IgD-negative memory B cell (primary cell): ENCODE data around the gene ELF2. TPM values are rescaled to one million over a fixed set of nuclear protein-coding genes. Genes with fewer than 3 reads are reported as not detected.
"Not testable (repeated sequence)": the region's sequence is repeated elsewhere in the genome, so short reads cannot be mapped to it uniquely, and the experiment has no call there.

ENCODE experiments used
- H3K27ac Mint-ChIP-seq, 3 donors: one replicate each; pipeline ENCODE4 v1.8.0; 2020 to 2022; ENCODE audit warnings: mild to moderate bottlenecking in 3 of 3, mixed read lengths in 3 of 3, moderate library complexity in 1 of 3
- H3K27me3 Mint-ChIP-seq: one replicate; pipeline ENCODE4 v1.8.0; 2021; ENCODE audit warnings: mixed read lengths
- H3K36me3 Mint-ChIP-seq: one replicate; pipeline ENCODE4 v1.8.0; 2020; ENCODE audit warnings: mild to moderate bottlenecking, mixed read lengths
- H3K4me1 Mint-ChIP-seq, 3 donors: one replicate each; pipeline ENCODE4 v1.8.0; 2020 to 2022; ENCODE audit warnings: mixed read lengths in 3 of 3, mild to moderate bottlenecking in 1 of 3
- H3K4me3 Mint-ChIP-seq, 4 donors: one replicate each; pipeline ENCODE4 v1.8.0; 2020 to 2022; ENCODE audit warnings: mild to moderate bottlenecking in 4 of 4, mixed read lengths in 4 of 4, moderate library complexity in 3 of 4
- H3K9me3 Mint-ChIP-seq, 3 donors: one replicate each; pipeline ENCODE4 v1.8.0; 2020 to 2021; ENCODE audit warnings: mixed read lengths in 3 of 3, mild to moderate bottlenecking in 1 of 3
- polyA plus RNA-seq: library from polyadenylated mRNA; unstranded; fragments of 300-500 nt; fragmentation: Illumina TruSeq; gene quantifications from one replicate; pipeline ENCODE4 v1.2.3, GENCODE V29; 2021

The ELF2 gene
- polyA plus RNA-seq, 1 donor from 2014 or later = 33.7 TPM

DNA sequence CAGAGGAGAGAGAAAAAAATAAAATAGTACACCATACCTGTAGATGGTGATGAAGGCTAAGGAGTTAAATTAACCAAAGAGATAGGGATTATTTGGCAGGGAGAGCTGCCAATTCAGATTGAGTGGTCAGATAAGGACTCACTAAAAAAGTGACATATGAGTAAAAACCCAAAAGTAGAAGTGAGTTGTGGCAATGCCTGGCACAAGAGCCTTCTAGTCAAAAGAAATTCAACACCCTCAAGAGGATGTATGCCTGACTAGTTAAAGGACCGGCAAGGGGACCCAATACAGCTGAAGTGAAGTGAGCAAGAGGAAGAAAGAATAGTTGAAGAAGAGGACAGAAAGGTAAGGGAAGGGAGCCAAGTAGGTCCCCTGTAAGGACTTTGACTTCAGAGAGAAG lies 34.9 kb downstream of the ELF2 start:
- peak overlapping the region in 1 of 3 donors; percentile 8 for H3K27ac Mint-ChIP-seq

DNA sequence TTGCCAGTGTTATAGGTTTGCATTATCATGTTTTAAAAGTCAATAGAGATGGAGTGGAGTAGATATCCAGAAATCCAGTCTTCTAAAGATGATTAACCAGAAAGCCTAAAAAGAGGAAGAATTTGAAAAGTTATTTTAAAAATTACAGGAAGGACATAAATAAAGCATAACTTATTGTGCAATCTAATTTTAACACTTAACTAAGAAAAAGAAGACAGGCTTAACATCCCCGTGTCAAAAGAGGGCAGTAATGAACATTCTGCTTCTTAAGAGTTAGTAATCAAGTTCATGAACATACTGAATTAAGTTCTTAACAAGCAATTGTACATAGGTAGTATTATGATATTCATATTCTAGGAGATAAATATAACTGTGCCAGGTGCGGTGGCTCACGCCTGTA lies 39.3 kb downstream of the ELF2 start:
- H3K9me3 Mint-ChIP-seq = no peaks in the 10 kb centered on the region
- no peaks in the 10 kb centered on the region for H3K27me3 Mint-ChIP-seq
- H3K4me3 Mint-ChIP-seq = no peak overlapping the region
- peaks cover 12 to 14% (median 13%) of the 10 kb centered on the region in 3 donors for H3K4me1 Mint-ChIP-seq
- H3K27ac Mint-ChIP-seq = no peak overlapping the region
- no peaks in the 10 kb centered on the region for H3K36me3 Mint-ChIP-seq

More for the DNA sequence above, 34.9 kb downstream of the ELF2 start:
- Mint-ChIP-seq H3K27me3 (no peaks in the 10 kb centered on the region), H3K9me3 (peaks cover 0 to 12% (median 5%) of the 10 kb centered on the region in 3 donors), H3K4me1 (peaks cover 12 to 26% (median 21%) of the 10 kb centered on the region in 3 donors), H3K4me3 (peak overlapping the region in 2 of 4 donors; percentile 51 to 81), H3K36me3 (peaks cover 2% of the 10 kb centered on the region)

DNA sequence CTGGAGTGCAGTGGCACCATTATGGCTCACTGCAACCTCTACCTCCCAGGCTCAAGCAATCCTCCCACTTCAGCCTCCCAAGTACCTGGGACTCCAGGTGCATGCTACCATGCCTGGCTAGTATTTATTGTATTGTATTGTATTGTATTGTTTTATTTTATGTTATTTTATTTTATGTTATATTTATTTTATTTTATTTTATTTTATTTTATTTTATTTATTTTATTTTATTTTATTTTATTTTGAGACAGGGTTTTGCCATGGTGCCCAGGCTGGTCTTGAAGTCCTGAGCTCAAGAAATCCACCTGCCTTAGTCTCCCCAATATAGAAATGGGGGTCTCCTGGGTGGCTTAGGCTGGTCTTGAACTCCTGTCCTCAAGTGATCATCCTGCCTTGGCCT lies 42.6 kb downstream of the ELF2 start:
- no peak overlapping the region for H3K27ac Mint-ChIP-seq
- H3K36me3 Mint-ChIP-seq = peaks cover 3% of the 10 kb centered on the region
- no peaks in the 10 kb centered on the region for H3K4me1 Mint-ChIP-seq
- no peak overlapping the region for H3K4me3 Mint-ChIP-seq
- no peaks in the 10 kb centered on the region for H3K9me3 Mint-ChIP-seq
- H3K27me3 Mint-ChIP-seq = no peaks in the 10 kb centered on the region

DNA sequence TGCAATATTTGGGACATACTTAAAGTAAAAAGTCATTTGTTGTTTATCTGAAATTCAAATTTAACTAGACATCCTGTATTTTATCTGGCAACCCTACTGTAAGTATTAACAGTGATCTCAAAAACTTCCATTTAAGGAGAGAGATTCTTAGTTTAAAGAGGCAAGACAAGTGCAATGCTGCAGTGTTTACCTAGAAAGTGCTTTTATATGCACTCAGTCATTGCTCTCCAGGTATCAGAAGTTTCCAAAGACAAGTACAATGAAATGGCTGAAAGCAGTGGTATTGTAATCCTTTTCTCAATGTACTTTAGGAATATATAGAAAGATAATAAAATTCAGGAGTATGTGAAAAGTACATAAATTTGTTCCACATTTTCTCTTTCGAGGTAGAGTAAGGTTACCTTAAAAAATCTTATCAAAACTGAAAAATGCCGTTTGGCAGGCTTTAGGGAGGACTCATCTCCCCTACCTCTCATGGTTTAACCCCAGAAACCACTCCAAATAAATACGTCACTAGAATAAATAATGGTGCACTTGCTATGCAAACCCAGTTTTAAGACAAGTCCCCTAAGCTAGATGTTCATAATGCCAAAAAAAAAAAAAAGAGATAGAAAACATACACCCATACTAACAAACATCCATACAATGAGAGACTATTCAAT lies 45.7 kb downstream of the ELF2 start:
- peaks cover 0 to 3% (median 0%) of the 10 kb centered on the region in 3 donors for H3K9me3 Mint-ChIP-seq
- no peak overlapping the region for H3K27ac Mint-ChIP-seq
- H3K4me1 Mint-ChIP-seq = no peaks in the 10 kb centered on the region
- H3K4me3 Mint-ChIP-seq = no peak overlapping the region
- H3K27me3 Mint-ChIP-seq = no peaks in the 10 kb centered on the region
- peaks cover 3% of the 10 kb centered on the region for H3K36me3 Mint-ChIP-seq

DNA sequence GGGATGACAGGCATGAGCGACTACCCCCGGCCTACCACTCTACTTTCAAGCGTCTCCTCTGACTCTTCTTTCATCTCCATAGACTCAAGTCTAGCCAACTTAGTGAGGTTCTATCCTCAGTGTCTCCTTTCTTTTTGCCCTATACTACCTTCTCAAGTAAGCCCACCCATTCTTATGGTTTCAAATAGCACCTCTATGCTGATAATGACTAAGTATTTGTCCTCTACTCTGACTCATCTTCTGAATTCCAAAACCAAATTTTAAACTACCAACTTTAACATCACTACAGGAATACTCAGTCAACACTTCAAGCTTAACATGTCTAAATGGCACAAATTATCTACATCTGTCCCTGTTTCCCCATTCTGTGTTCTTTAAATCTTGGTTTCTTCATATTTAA lies 47.8 kb downstream of the ELF2 start:
- no peaks in the 10 kb centered on the region for H3K27me3 Mint-ChIP-seq
- no peak overlapping the region for H3K27ac Mint-ChIP-seq
- peaks cover 4% of the 10 kb centered on the region for H3K36me3 Mint-ChIP-seq
- no peak overlapping the region for H3K4me3 Mint-ChIP-seq
- H3K4me1 Mint-ChIP-seq = peaks cover 0 to 1% (median 0%) of the 10 kb centered on the region in 3 donors
- H3K9me3 Mint-ChIP-seq = peaks cover 0 to 3% (median 0%) of the 10 kb centered on the region in 3 donors

DNA sequence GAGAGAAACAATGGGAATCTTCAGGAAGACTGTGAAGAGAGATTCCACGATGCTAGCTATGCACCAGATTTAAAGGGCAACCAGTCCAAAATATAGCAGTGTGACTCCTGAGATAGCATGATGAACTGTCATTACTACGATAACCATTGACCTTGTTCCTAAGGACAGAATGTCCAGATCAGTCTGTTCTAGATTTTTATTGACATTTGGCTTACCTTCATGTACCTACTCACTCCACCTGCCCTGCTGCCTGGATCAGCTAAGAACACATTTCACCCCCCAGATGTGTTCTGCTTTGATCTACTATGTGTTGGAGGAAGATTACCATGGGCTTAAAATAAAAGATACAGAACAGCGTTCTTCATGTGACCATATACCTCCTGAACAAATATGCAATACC lies 50.1 kb downstream of the ELF2 start:
- H3K9me3 Mint-ChIP-seq = peaks cover 0 to 3% (median 0%) of the 10 kb centered on the region in 3 donors
- H3K4me3 Mint-ChIP-seq = no peak overlapping the region
- peaks cover 0 to 1% (median 0%) of the 10 kb centered on the region in 3 donors for H3K4me1 Mint-ChIP-seq
- peaks cover 4% of the 10 kb centered on the region for H3K36me3 Mint-ChIP-seq
- H3K27ac Mint-ChIP-seq = no peak overlapping the region
- H3K27me3 Mint-ChIP-seq = no peaks in the 10 kb centered on the region

DNA sequence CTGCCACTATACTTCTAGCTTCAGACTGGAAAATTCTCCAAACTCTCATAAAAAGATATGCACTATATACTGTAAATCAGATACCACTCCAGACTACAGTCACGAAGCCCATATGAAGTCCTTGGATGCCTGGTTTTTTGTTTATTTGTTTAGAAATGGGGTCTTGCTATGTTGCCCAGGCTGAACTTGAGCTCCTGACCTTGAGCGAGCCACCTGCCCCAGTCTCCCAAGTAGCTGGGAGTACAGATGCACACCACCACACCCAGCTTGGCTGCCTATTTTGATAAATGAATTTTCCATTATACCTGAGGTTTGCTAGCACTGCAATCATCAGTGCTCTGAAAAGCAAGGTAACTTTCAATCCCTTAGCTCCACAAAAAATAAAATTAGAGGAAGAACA lies 53.1 kb downstream of the ELF2 start:
- Mint-ChIP-seq H3K27me3 (no peaks in the 10 kb centered on the region), H3K9me3 (no peaks in the 10 kb centered on the region), H3K4me1 (peaks cover 0 to 1% (median 0%) of the 10 kb centered on the region in 3 donors), H3K36me3 (peaks cover 2% of the 10 kb centered on the region), H3K27ac (no peak overlapping the region), H3K4me3 (no peak overlapping the region)

DNA sequence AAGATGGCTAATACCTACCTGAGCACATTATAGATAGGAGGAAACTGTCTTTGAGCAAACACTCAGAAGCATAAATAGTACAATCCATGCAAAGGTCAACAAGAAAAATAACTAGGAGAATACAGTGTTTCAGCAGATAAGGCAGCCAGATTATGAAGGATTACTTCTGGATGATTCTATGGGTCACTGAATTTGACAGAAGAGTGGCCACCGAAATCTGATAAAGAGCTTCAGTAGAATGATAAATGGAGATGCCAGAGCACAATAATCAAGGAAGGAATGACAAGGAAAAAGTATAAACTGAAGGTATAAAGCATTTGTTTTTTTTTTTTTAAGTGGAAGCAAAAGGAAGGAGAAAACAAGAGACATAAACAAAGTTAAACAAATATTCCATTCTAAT lies 58.7 kb downstream of the ELF2 start:
- H3K27me3 Mint-ChIP-seq = no peaks in the 10 kb centered on the region
- H3K27ac Mint-ChIP-seq = no peak overlapping the region
- no peaks in the 10 kb centered on the region for H3K4me1 Mint-ChIP-seq
- no peak overlapping the region for H3K4me3 Mint-ChIP-seq
- peaks cover 6% of the 10 kb centered on the region for H3K36me3 Mint-ChIP-seq
- no peaks in the 10 kb centered on the region for H3K9me3 Mint-ChIP-seq

DNA sequence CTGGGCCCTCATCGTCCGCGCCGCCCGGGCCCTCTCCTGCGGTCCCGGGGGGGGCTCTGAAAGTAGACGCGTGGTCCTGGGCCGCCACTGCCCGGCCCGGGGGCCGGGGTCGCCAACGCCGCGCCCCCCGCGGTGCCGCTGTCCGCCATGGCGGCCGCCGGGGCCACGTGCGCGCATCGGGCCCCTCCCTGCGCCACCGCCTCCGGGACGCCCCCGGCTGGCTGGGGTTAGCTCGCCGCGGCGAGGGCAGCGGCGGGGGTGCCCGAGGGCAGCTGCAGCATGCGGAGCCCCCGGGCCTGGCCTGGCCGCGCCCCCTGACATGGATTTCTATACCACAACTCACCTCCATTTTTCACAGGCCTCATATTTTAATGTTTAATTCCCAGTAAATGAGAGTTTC lies 61.8 kb downstream of the ELF2 start:
- Mint-ChIP-seq H3K4me3 (no peak overlapping the region), H3K27me3 (no peaks in the 10 kb centered on the region), H3K4me1 (no peaks in the 10 kb centered on the region), H3K27ac (no peak overlapping the region), H3K36me3 (peaks cover 6% of the 10 kb centered on the region), H3K9me3 (no peaks in the 10 kb centered on the region)

DNA sequence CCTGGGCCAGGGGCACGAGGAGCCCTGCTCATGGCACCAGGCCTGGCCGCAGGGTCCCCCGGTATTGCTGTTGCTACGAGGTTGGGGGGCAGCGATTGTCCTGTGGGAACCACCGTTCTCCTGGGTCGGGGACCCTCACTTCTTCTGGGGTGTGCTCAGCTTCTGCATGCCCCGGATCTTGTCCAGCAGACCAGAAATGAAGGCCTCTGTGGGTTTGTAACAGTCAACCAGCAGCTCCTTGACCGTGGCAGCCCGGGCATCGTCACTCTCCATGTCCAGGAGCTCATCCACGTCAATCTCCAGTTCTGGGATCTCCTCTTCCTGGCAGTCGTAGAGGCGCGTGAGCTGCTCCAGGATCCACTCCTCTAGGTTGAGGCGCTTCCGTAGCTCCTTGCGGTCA lies 62.2 kb downstream of the ELF2 start:
- not testable (repeated sequence) for H3K9me3 Mint-ChIP-seq, H3K36me3 Mint-ChIP-seq, H3K4me3 Mint-ChIP-seq, H3K4me1 Mint-ChIP-seq, H3K27me3 Mint-ChIP-seq, H3K27ac Mint-ChIP-seq

DNA sequence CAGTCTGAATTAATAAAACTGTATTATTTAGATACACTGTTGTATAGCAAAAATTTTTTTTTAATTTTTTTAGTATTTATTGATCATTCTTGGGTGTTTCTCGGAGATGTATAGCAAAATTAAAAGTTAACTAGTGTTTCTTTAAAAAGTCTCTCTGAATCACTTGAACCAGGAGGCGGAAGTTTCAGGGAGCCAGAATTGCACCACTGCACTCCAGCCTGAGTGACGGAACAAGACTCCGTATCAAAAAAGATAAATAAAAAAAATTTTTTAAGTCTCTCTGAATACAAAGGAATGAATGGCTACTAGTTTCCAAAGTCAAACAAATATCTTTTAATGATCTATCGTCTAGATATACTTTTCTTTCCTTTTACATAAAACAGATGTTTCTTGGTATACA lies 64.4 kb downstream of the ELF2 start:
- Mint-ChIP-seq H3K4me3 (no peak overlapping the region), H3K27ac (no peak overlapping the region), H3K9me3 (no peaks in the 10 kb centered on the region), H3K36me3 (peaks cover 6% of the 10 kb centered on the region), H3K27me3 (no peaks in the 10 kb centered on the region), H3K4me1 (peaks cover 0 to 1% (median 0%) of the 10 kb centered on the region in 3 donors)

DNA sequence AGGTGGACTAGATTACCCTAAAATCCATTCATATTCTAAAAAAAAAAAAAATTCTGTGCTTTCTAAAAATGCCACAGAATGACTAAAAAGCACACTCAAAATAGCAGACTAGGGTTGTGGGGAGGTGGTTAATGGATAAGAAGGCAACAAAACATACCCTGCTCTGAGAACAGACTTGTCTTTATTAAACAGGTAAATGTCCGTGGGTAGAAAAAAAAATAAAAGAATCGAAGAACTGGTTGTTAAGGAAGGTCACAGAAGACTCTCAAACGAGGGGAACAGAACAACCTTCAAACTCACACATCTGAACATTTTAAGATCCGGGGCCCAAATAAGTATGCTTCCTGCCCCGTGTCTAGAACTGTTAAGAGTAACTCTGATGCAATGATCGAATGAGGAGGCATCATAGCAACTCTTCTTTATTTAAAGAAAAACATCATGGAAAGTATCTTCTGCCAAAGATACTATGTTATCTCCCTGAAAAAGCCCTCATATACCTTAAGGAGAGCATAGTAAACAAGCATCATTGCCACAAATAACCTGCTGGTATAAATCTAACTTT lies 68.4 kb downstream of the ELF2 start:
- H3K9me3 Mint-ChIP-seq = no peaks in the 10 kb centered on the region
- H3K27ac Mint-ChIP-seq = no peak overlapping the region
- no peak overlapping the region for H3K4me3 Mint-ChIP-seq
- H3K36me3 Mint-ChIP-seq = peaks cover 1% of the 10 kb centered on the region
- peaks cover 0 to 1% (median 0%) of the 10 kb centered on the region in 3 donors for H3K4me1 Mint-ChIP-seq
- H3K27me3 Mint-ChIP-seq = no peaks in the 10 kb centered on the region

DNA sequence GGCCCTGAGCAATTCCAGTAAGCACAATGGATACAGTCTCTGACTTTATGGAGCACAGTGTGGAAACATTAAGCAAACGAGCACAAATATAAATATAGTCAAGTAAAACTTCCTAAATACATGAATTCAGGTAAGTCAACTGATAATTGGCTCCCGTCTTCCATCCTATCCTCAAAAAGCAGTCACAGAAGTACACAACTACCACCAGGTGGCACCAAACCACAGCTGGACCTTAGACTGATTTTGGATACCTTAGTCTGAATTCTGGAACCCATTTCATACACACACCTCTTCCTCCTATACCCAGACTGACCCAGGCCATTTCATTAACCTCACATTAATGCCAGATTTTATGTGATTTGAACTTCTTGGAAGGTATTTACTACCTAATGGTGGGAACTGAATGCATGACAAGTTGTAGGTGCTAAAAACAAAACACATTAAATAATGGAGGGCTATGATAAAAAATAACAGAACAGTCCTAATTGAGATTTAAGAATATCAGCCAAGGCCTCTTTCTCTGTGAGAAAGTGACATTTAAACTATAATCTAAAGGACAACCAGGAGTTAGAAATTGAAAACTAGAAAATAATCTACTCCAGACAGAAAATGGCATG lies 77.5 kb downstream of the ELF2 start:
- H3K27ac Mint-ChIP-seq = no peak overlapping the region
- no peaks in the 10 kb centered on the region for H3K27me3 Mint-ChIP-seq
- no peaks in the 10 kb centered on the region for H3K9me3 Mint-ChIP-seq
- peaks cover 0 to 2% (median 0%) of the 10 kb centered on the region in 3 donors for H3K4me1 Mint-ChIP-seq
- H3K36me3 Mint-ChIP-seq = no peaks in the 10 kb centered on the region
- H3K4me3 Mint-ChIP-seq = no peak overlapping the region

DNA sequence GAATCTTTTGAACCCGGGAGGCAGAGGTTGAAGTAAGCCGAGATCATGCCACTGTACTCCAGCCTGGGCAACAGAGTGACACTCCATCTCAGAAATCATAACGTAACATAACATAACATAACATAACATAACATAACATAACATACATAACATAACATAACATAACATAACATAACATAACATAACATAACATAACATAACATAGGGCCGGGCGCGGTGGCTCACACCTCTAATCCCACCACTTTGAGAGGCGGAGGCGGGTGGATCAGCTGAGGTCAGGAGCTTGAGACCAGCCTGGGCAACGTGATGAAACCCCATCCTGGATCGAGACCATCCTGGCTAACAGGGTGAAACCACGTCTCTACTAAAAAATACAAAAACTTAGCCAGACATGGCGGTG lies 84.7 kb downstream of the ELF2 start:
- H3K9me3 Mint-ChIP-seq = no peaks in the 10 kb centered on the region
- no peaks in the 10 kb centered on the region for H3K36me3 Mint-ChIP-seq
- H3K27ac Mint-ChIP-seq = no peak overlapping the region

DNA sequence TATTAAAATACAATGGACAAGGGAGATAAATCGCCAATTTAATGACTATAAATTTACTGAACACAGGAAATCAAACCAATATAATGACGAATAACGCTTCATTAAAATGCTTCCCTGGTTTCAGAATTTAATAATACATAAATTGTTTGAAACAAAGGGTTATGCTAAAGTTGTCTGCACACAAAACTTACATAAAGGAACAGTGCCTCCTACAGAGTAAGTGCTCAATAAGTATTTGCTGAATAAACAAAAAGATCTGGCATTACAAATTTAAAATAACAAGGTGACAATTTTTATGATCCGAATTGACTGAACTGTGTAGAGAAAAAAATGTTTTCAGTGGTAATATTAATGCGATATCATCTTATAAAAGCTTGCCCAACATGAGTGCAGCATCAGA lies 91.9 kb downstream of the ELF2 start:
- Mint-ChIP-seq H3K9me3 (no peaks in the 10 kb centered on the region), H3K36me3 (peaks cover 2% of the 10 kb centered on the region)

More for the DNA sequence above, 84.7 kb downstream of the ELF2 start:
- Mint-ChIP-seq H3K4me3 (no peak overlapping the region), H3K4me1 (peaks cover 0 to 4% (median 2%) of the 10 kb centered on the region in 3 donors), H3K27me3 (no peaks in the 10 kb centered on the region)

DNA sequence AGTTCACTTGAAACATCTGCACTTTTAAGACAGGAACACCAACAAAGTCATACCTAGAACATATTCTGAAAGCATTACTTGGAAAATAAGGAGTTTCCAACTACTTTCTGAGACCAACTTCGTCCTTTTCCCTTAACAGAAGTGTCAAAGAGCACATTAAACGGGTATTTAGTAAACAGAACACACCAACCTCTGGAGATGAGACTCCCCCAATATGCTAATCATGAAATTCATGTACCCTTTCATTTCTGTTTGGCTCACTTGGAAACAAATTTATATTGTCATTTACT lies 92.3 kb downstream of the ELF2 start:
- Mint-ChIP-seq H3K4me3 (peak overlapping the region; percentile 82 to 100 (median 96)), H3K9me3 (no peaks in the 10 kb centered on the region), H3K36me3 (peaks cover 2% of the 10 kb centered on the region), H3K4me1 (peaks cover 27 to 35% (median 32%) of the 10 kb centered on the region in 3 donors), H3K27me3 (no peaks in the 10 kb centered on the region), H3K27ac (peak overlapping the region; percentile 80 to 94 (median 93))

More for the DNA sequence above, 91.9 kb downstream of the ELF2 start:
- Mint-ChIP-seq H3K4me3 (peak overlapping the region; percentile 82 to 100 (median 96)), H3K27ac (peak overlapping the region; percentile 80 to 94 (median 93)), H3K27me3 (no peaks in the 10 kb centered on the region), H3K4me1 (peaks cover 24 to 32% (median 29%) of the 10 kb centered on the region in 3 donors)
